ENCODE results near the gene RGCC.
"Not testable (repeated sequence)": the region's sequence is repeated elsewhere in the genome, so short reads cannot be mapped to it uniquely, and the experiment has no call there.

DNA sequence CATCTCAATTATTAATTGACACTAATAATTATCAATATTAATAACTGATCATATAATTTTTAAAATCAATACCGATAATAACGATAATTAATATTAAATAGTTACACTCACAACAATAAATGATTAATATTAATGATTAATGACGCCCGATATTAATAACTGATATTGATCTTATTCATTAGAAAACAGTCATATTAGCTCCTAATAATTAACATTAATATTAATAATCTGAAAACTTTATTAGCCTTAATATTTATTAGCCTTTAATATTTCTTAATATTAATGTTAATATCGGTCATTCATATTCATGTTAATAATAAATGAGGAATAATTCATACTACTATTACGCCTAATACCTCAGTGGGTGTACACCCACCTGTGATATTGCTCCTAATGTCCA is 32.7 kb upstream of the RGCC start:
- TF ChIP-seq POLR2A (IDR thresholded peaks at IDR 0.05; ENCODE audit: extremely low read depth, insufficient read length); MYC (IDR thresholded peaks at IDR 0.05; ENCODE audit: low read depth, low read length): not testable (repeated sequence)
- TF ChIP-seq, protein P1, sequence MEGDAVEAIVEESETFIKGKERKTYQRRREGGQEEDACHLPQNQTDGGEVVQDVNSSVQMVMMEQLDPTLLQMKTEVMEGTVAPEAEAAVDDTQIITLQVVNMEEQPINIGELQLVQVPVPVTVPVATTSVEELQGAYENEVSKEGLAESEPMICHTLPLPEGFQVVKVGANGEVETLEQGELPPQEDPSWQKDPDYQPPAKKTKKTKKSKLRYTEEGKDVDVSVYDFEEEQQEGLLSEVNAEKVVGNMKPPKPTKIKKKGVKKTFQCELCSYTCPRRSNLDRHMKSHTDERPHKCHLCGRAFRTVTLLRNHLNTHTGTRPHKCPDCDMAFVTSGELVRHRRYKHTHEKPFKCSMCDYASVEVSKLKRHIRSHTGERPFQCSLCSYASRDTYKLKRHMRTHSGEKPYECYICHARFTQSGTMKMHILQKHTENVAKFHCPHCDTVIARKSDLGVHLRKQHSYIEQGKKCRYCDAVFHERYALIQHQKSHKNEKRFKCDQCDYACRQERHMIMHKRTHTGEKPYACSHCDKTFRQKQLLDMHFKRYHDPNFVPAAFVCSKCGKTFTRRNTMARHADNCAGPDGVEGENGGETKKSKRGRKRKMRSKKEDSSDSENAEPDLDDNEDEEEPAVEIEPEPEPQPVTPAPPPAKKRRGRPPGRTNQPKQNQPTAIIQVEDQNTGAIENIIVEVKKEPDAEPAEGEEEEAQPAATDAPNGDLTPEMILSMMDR (IDR thresholded peaks at IDR 0.05; ENCODE audit: low read depth, low read length) = not testable (repeated sequence)
- TF ChIP-seq, protein P2, sequence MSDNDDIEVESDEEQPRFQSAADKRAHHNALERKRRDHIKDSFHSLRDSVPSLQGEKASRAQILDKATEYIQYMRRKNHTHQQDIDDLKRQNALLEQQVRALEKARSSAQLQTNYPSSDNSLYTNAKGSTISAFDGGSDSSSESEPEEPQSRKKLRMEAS (IDR thresholded peaks at IDR 0.05; ENCODE audit: low read depth, low read length) = not testable (repeated sequence)

All from NB4 (cell line).